HG03342 (cell line): Measurements from ENCODE around the gene CD36.
"Not testable (repeated sequence)": the region's sequence is repeated elsewhere in the genome, so short reads cannot be mapped to it uniquely, and the experiment has no call there.

Source experiments
- ATAC-seq: cut with Tn5 transposase; IDR thresholded peaks from one replicate; pipeline ENCODE4 v1.9.1; 2021; ENCODE audit warnings: mild to moderate bottlenecking, moderate library complexity; ENCODE audit not compliant: unreplicated experiment

CD36 gene

DNA sequence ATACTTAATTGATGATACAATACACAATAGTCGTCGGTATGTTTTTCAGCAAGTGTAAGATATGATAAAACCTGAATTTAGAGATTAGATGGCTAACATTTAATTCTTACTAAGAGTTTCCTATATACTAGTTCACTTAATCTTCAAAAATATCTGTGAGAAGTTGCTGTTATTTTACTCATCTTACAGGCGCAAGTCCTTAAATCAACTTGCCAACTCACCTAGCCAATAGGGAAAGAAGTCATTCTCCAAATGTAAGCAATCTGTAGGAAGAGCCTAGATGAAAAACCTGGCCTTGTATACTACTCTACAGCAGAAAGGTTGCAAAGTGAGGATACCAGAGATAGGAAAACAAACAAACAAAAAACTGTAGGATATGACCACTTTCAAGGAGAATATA is 10.6 kb downstream of the CD36 start:
- ATAC-seq = no peak

- ATAC-seq = no peak
Observed at GRCh38 chr7:80650030-80650429, 11.6 kb downstream of the CD36 start.

GRCh38 chr7:80651471-80651870 is 13.0 kb downstream of the CD36 start:
- ATAC-seq = no peak

DNA sequence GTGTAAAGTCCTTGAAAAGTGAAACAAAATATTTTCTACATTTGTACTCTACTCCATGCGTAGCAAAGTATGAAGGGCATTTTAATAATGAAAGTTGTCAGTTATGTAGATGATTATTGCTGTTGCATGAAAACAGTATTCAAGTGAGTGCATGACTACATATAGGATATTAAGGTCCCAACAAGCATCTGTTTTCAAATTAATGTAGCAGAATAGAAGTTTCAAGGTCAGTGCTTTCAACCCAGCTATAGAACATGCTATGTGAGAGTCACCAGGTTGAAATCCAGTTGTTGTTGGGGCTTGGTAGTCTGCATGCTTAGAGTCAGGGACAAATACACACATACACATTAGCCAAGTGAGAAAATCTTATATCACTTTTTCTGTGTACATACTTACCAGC is 14.8 kb downstream of the CD36 start:
- ATAC-seq = no peak

DNA sequence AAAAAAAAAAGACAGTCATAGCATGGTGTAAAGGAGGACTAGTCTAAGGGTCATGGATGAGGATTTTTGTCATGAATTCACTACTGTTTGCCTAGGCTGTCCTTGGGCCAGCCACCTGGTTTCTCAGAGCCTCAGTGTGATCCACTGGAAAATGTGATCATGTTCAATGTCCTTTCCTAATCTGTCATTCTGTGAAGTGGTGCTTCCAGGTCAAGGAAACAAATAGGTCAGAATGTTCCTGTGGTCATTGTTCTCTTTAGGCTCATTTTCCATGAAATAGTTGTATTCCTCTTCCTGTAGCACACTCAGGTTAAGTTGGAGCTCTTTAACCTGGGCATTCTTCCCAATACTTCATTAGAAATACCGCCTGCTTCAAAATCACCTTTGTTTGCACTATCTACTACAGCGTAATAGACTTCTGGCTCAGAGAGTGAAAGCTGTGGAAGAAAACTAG is 16.5 kb downstream of the CD36 start:
- ATAC-seq = no peak

DNA sequence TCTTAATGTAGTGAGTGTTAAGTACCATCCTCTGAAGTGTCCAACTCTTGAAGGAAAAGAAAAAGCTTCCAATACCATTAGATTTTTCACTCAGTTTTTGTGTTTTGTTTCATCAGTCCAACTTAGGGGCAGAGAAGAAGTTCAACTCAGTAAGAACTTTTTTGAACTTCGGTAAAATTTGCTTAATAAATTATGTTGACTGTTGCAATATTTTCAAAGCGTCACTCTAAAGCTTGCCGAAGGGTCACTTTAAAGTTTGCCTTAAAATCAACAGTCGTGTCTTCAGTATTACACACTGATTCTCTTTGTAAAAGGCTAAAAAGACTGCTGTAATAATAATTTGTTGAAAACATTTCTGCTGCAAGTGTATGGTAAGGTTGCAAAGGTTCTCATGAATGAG is 17.6 kb downstream of the CD36 start:
- no peak for ATAC-seq

DNA sequence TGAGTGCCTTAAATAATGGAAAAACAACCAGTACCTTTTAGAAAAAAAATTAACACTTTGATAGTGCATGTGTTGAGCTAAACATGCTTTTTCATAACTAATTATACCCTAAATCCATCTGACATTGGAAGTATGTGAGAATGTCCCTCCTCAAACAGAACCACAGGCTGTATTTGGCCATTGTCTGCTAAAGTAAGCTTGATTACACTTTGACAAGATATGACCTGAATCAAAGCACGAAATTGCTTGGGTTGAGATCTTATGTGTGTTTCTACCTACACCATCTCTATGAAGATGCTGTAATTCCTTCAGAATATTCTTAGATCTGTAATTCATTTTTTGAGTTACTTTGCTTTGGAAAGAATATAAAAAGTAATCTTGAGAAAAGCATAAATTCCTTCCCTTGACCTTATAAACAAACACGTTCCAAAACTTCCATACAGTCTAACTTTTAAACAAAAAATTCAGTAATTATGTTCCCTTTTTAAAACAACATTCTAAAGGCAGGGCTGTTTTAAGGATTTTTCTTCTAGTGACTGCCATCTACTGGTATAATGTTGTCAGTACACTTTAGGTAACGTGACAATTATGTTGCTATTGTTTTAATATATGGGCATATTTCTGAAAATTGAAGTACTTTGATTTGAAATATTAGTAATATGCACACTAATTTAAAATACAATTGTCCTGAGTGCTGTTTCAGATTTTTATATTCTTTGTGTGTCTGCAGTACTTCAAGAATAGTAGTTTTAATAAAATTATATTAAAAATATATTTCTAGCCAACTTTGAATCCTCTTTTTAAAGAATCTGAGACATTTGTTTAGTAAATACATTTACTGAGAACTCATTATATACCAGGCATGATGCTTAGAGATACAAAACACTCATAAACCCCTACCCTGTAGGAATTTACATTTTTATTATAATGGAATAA is 20.9 kb downstream of the CD36 start:
- ATAC-seq = peak; percentile 80

- ATAC-seq = no peak
Observed at GRCh38 chr7:80660939-80661338, 22.5 kb downstream of the CD36 start.

DNA sequence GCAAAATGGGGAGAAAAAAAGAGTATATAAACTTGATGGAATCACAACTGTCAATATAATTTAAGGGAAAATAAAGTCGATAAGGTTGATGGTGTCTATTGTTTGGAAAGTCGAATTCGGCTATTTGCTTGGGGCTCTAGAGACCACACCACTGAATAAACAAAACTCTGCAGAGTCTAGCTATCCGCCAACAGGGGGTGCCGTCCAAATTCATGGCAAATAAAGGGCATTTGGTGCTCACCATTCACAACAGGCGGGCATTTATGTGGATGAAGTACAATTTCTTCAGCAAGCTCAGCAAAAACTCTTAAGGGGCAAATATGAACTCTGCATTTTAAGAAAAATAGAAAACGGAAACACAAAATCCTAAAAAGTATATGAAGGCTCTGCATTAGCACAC is 23.3 kb downstream of the CD36 start:
- ATAC-seq = no peak

- ATAC-seq = no peak
Observed at GRCh38 chr7:80662252-80662651, 23.8 kb downstream of the CD36 start.

DNA sequence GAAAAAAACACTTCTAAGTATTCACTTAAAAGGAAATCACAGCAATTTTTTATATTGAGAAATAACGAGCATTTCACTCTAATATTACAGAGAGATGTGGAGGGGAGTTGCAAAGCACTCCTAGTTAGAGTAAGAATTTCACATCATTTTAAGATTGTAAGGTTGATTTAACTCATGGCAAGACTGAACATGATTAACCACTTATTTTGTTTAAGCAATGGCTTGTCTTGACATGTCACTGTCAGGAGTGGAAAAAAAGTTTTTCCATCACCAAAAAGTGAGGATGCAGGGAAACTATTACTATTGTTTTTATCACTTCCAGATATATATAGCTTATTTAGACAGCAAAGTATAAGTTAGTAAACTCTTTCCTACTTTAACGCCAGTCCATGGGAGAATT is 27.1 kb downstream of the CD36 start:
- ATAC-seq = no peak

DNA sequence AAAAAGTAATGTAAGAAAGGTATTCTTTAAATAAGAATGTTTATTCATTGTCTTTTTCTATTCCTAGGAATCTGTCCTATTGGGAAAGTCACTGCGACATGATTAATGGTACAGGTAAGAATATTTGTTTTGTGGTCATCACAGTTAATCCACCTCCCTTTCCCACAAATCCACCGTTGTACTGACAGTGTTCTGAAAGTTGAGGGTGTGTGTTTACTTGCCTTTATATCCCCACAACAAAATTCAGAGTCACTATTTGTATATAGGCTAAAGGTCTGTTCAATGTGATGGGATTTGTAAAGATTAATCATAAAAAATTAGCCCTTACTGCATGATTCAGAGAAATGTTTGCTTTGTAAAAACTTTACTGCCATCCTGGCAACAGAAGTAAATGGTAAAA is 27.9 kb downstream of the CD36 start:
- no peak for ATAC-seq

- ATAC-seq = not testable (repeated sequence)
Observed at GRCh38 chr7:80669367-80669766, 30.9 kb downstream of the CD36 start.

- ATAC-seq = no peak
Observed at GRCh38 chr7:80671744-80672143, 33.3 kb downstream of the CD36 start.

DNA sequence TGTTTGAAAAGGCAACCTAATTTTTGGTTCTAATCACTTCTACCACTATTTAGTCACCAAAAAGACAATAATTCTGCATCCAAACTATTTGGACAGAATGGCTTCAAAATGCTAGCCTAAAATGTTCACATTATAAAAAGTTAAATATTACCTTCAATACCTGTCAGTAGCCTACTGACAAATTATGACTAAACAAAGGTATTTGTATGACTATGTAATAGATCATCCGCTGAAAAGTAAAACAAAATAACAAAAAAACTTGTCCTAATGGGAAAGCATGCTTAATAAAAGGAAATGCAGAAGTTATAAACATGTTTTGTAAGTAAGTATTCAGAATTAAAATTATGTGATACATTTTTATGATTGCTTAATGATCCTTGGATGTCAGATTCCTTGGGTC is 36.6 kb downstream of the CD36 start:
- ATAC-seq = no peak

- no peak for ATAC-seq
Observed at GRCh38 chr7:80676404-80676803, 38.0 kb downstream of the CD36 start.

GRCh38 chr7:80677629-80678028 is 39.2 kb downstream of the CD36 start:
- ATAC-seq = no peak

- ATAC-seq = no peak
Observed at GRCh38 chr7:80678707-80679106, 40.3 kb downstream of the CD36 start.

GRCh38 chr7:80679921-80680907 is 41.8 kb downstream of the CD36 start:
- ATAC-seq = no peak

GRCh38 chr7:80681272-80681885 is 42.9 kb downstream of the CD36 start:
- ATAC-seq = peak; percentile 79

- ATAC-seq = no peak
Observed at GRCh38 chr7:80682744-80683143, 44.3 kb downstream of the CD36 start.
